ENCODE results near the gene SYNGAP1. TPM values are rescaled to one million over a fixed set of nuclear protein-coding genes. Genes with fewer than 3 reads are reported as not detected.

Gene SYNGAP1
- total and polyA plus RNA-seq, 3 donors from 2014 or later: 29.4 to 43.9 (median 31.5) TPM

- no peak for TF ChIP-seq POLR2A (IDR thresholded peaks at IDR 0.05)
- no peak for DNase-seq
- no peaks in the 10 kb centered on the region for H3K27me3 ChIP-seq
- H3K27ac ChIP-seq: no peak overlapping the region
- peaks cover 25% of the 10 kb centered on the region for H3K4me1 ChIP-seq
- 89 to 98% methylated on average over 2 of the region's 2 CpGs for WGBS, 2 donors
- no peaks in the 10 kb centered on the region for H3K9me3 ChIP-seq
- intact Hi-C loops (cut with DNase I; ENCODE audit: low total_unique reads): no loop called here
- H3K36me3 ChIP-seq (ENCODE audit: low read depth, missing control alignments): no peaks in the 10 kb centered on the region
- no peak overlapping the region for H3K4me3 ChIP-seq
Measured at GRCh38 chr6:33459226-33459625, 39.4 kb downstream of the SYNGAP1 start.

- TF ChIP-seq POLR2A (IDR thresholded peaks at IDR 0.05) (no peak), CTCF (IDR thresholded peaks at IDR 0.05) (no peak)
- WGBS, 2 donors: 86 to 95% methylated on average over 4 of the region's 4 CpGs
- Histone ChIP-seq H3K4me1 (no peaks in the 10 kb centered on the region), H3K27ac (no peak overlapping the region), H3K36me3 (ENCODE audit: low read depth, missing control alignments) (no peaks in the 10 kb centered on the region), H3K9me3 (no peaks in the 10 kb centered on the region), H3K27me3 (no peaks in the 10 kb centered on the region), H3K4me3 (no peak overlapping the region)
- no peak for DNase-seq
- intact Hi-C loops (cut with DNase I; ENCODE audit: low total_unique reads): no loop called here
Measured at GRCh38 chr6:33466075-33466735, 46.3 kb downstream of the SYNGAP1 start.

- WGBS, 2 donors: 73 to 81% methylated on average over 7 of the region's 7 CpGs
- no peaks in the 10 kb centered on the region for H3K9me3 ChIP-seq
- TF ChIP-seq CTCF (IDR thresholded peaks at IDR 0.05) (no peak), POLR2A (IDR thresholded peaks at IDR 0.05) (no peak)
- no peak overlapping the region for H3K27ac ChIP-seq
- no peak for DNase-seq
- intact Hi-C loops (cut with DNase I; ENCODE audit: low total_unique reads): no loop called here
- no peaks in the 10 kb centered on the region for H3K4me1 ChIP-seq
- no peak overlapping the region for H3K4me3 ChIP-seq
- H3K36me3 ChIP-seq (ENCODE audit: low read depth, missing control alignments): no peaks in the 10 kb centered on the region
- H3K27me3 ChIP-seq: no peaks in the 10 kb centered on the region
Measured at GRCh38 chr6:33467091-33467490, 47.2 kb downstream of the SYNGAP1 start.

GRCh38 chr6:33469661-33470060 is 49.8 kb downstream of the SYNGAP1 start:
- TF ChIP-seq CTCF (IDR thresholded peaks at IDR 0.05) (no peak), POLR2A (IDR thresholded peaks at IDR 0.05) (no peak)
- Histone ChIP-seq H3K27ac (no peak overlapping the region), H3K4me3 (no peak overlapping the region), H3K36me3 (ENCODE audit: low read depth, missing control alignments) (no peaks in the 10 kb centered on the region), H3K4me1 (no peaks in the 10 kb centered on the region), H3K9me3 (no peaks in the 10 kb centered on the region), H3K27me3 (no peaks in the 10 kb centered on the region)
- 82 to 89% methylated on average over 3 of the region's 3 CpGs for WGBS, 2 donors
- DNase-seq: no peak
- intact Hi-C loops (cut with DNase I; ENCODE audit: low total_unique reads): no loop called here

- H3K27me3 ChIP-seq: no peaks in the 10 kb centered on the region
- WGBS, 2 donors: 74 to 75% methylated on average over 3 of the region's 3 CpGs
- intact Hi-C loops (cut with DNase I; ENCODE audit: low total_unique reads): no loop called here
Measured at GRCh38 chr6:33477864-33478263, 58.0 kb downstream of the SYNGAP1 start.

More at GRCh38 chr6:33477864-33478263, 58.0 kb downstream of the SYNGAP1 start:
- Histone ChIP-seq H3K4me1 (no peaks in the 10 kb centered on the region), H3K27ac (no peak overlapping the region), H3K4me3 (no peak overlapping the region), H3K36me3 (ENCODE audit: low read depth, missing control alignments) (no peaks in the 10 kb centered on the region), H3K9me3 (no peaks in the 10 kb centered on the region)
- no peak for DNase-seq
- no peak for TF ChIP-seq CTCF (IDR thresholded peaks at IDR 0.05)
- TF ChIP-seq POLR2A (IDR thresholded peaks at IDR 0.05): no peak
